ENCODE measurements around the gene LTBP2. TPM values are rescaled to one million over a fixed set of nuclear protein-coding genes. Genes with fewer than 3 reads are reported as not detected.
"Not testable (repeated sequence)": the region's sequence is repeated elsewhere in the genome, so short reads cannot be mapped to it uniquely, and the experiment has no call there.

The LTBP2 gene
- total RNA-seq, 1 donor from 2014 or later, result 1.1 TPM

- no peak for DNase-seq (ENCODE audit: low spot score)
- ATAC-seq, result no peak
Observed at GRCh38 chr14:74555476-74556050, 56.5 kb downstream of the LTBP2 start.

- no peak for ATAC-seq
- DNase-seq (ENCODE audit: low spot score), result no peak
Observed at GRCh38 chr14:74554742-74555362, 57.2 kb downstream of the LTBP2 start.

- peak; percentile 24 for ATAC-seq
- no peak for DNase-seq (ENCODE audit: low spot score)
Observed at GRCh38 chr14:74552623-74553022, 59.4 kb downstream of the LTBP2 start.

GRCh38 chr14:74551431-74552371 lies 60.3 kb downstream of the LTBP2 start:
- DNase-seq (ENCODE audit: low spot score) (no peak), ATAC-seq (no peak)

GRCh38 chr14:74551001-74551400 lies 61.0 kb downstream of the LTBP2 start:
- no peak for DNase-seq (ENCODE audit: low spot score)
- no peak for ATAC-seq

- DNase-seq (ENCODE audit: low spot score) (no peak), ATAC-seq (no peak)
Observed at GRCh38 chr14:74550071-74550470, 62.0 kb downstream of the LTBP2 start.

- ATAC-seq (no peak), DNase-seq (ENCODE audit: low spot score) (no peak)
Observed at GRCh38 chr14:74549588-74549987, 62.4 kb downstream of the LTBP2 start.

GRCh38 chr14:74548881-74549280 lies 63.2 kb downstream of the LTBP2 start:
- ATAC-seq (peak; percentile 50), DNase-seq (ENCODE audit: low spot score) (no peak)

GRCh38 chr14:74547331-74547927 lies 64.6 kb downstream of the LTBP2 start:
- DNase-seq (ENCODE audit: low spot score) (no peak), ATAC-seq (no peak)

GRCh38 chr14:74546416-74546815 lies 65.6 kb downstream of the LTBP2 start:
- ATAC-seq (no peak), DNase-seq (ENCODE audit: low spot score) (no peak)

- DNase-seq (ENCODE audit: low spot score), result no peak
- no peak for ATAC-seq
Observed at GRCh38 chr14:74545386-74545785, 66.7 kb downstream of the LTBP2 start.

- DNase-seq (ENCODE audit: low spot score), result no peak
- ATAC-seq, result no peak
Observed at GRCh38 chr14:74543771-74544438, 68.1 kb downstream of the LTBP2 start.

- no peak for ATAC-seq
- DNase-seq (ENCODE audit: low spot score), result no peak
Observed at GRCh38 chr14:74542056-74542685, 69.9 kb downstream of the LTBP2 start.

GRCh38 chr14:74541225-74541624 lies 70.8 kb downstream of the LTBP2 start:
- DNase-seq (ENCODE audit: low spot score) (no peak), ATAC-seq (no peak)

GRCh38 chr14:74539503-74539902 lies 72.5 kb downstream of the LTBP2 start:
- ATAC-seq, result no peak
- no peak for DNase-seq (ENCODE audit: low spot score)

GRCh38 chr14:74538411-74539391 lies 73.3 kb downstream of the LTBP2 start:
- DNase-seq (ENCODE audit: low spot score), result no peak

GRCh38 chr14:74536336-74536735 lies 75.7 kb downstream of the LTBP2 start:
- not testable (repeated sequence) for DNase-seq (ENCODE audit: low spot score); ATAC-seq

More at GRCh38 chr14:74538411-74539391, 73.3 kb downstream of the LTBP2 start:
- no peak for ATAC-seq

- DNase-seq (ENCODE audit: low spot score) (no peak), ATAC-seq (no peak)
Observed at GRCh38 chr14:74535756-74536325, 76.2 kb downstream of the LTBP2 start.

GRCh38 chr14:74533576-74533975 lies 78.5 kb downstream of the LTBP2 start:
- DNase-seq (ENCODE audit: low spot score) (no peak), ATAC-seq (no peak)

Measured in left lobe of liver (tissue), 2 donors.